Gastroesophageal sphincter (tissue), 4 donors: ENCODE measurements around the gene NOD1. TPM values are rescaled to one million over a fixed set of nuclear protein-coding genes. Genes with fewer than 3 reads are reported as not detected.

Experiments
- ATAC-seq: fragments of 150-250 bp; one replicate; pipeline ENCODE4 v1.9.1; 2016; ENCODE audit warnings: mild to moderate bottlenecking, moderate library complexity
- H3K27ac ChIP-seq, 4 donors: fragments of 200-600 bp; sonication (generic) in 3 of 4; 1 replicate in 3 of 4; 2 replicates in 1 of 4; pipeline ENCODE4 v1.5.1; 2016 to 2019
- H3K27me3 ChIP-seq: fragments of 200-600 bp; sonication (generic); one replicate; pipeline ENCODE4 v1.5.1; 2019
- H3K36me3 ChIP-seq, 2 donors: fragments of 200-600 bp; sonication (generic); one replicate each; pipeline ENCODE4 v1.5.1; 2019; ENCODE audit warnings: control low read depth in 1 of 2
- H3K4me1 ChIP-seq, 3 donors: fragments of 200-600 bp; sonication (generic); 1 replicate in 2 of 3; 2 replicates in 1 of 3; pipeline ENCODE4 v1.5.1; 2016 to 2019; ENCODE audit warnings: control low read depth in 2 of 3
- H3K4me3 ChIP-seq, 2 donors: fragments of 200-600 bp; sonication (generic); one replicate each; pipeline ENCODE4 v1.5.1; 2019; ENCODE audit warnings: mild to moderate bottlenecking in 1 of 2, moderate library complexity in 1 of 2
- H3K9me3 ChIP-seq, 3 donors: fragments of 200-600 bp; sonication (generic); one replicate each; pipeline ENCODE4 v1.5.1; 2017 to 2019; ENCODE audit warnings: control low read depth in 2 of 3
- CTCF ChIP-seq, 4 experiments: fragments of 200-600 bp in 2 of 4; fragments of 450-650 bp in 2 of 4; sonication (generic) in 1 of 4; IDR thresholded peaks; one replicate each; pipeline ENCODE4 v1.5.1; 2017 to 2019; ENCODE audit warnings: antibody characterized with exemption in 4 of 4, mild to moderate bottlenecking in 2 of 4, moderate library complexity in 2 of 4
- EP300 ChIP-seq: sonication (generic); formaldehyde crosslinking; IDR thresholded peaks from one replicate; pipeline ENCODE4 v1.6.1; 2017; ENCODE audit warnings: antibody characterized with exemption, mild to moderate bottlenecking
- POLR2A ChIP-seq, 2 donors: fragments of 450-650 bp; IDR thresholded peaks; one replicate each; pipeline ENCODE4 v1.6.1; 2017; ENCODE audit warnings: antibody characterized with exemption in 2 of 2, mild to moderate bottlenecking in 2 of 2, moderate library complexity in 1 of 2
- POLR2AphosphoS5 ChIP-seq: sonication (generic); formaldehyde crosslinking; IDR thresholded peaks from one replicate; pipeline ENCODE4 v1.6.1; 2017; ENCODE audit warnings: antibody characterized with exemption
- WGBS, 2 donors: methylation state at CpG; one replicate each; pipeline ENCODE4 v1.1.5; 2018; ENCODE audit warnings: low coverage in 1 of 2; 5-methylcytosine and 5-hydroxymethylcytosine counted together
- total RNA-seq, 4 donors: library from RNA; depleted of rRNA; stranded (reverse); fragments of >200 nt; gene quantifications; one replicate each; pipeline ENCODE4 v1.1.0, GENCODE V29; 2016

Gene NOD1
- total RNA-seq, 4 donors from 2014 or later = 10.3 to 28.1 (median 16.9) TPM

- Histone ChIP-seq H3K27ac (no peak overlapping the region), H3K27me3 (no peaks in the 10 kb centered on the region), H3K36me3 (peaks cover 0 to 53% of the 10 kb centered on the region in 2 donors), H3K4me3 (no peak overlapping the region), H3K9me3 (no peaks in the 10 kb centered on the region), H3K4me1 (peaks cover 5 to 37% (median 14%) of the 10 kb centered on the region in 3 donors)
- no peak for TF ChIP-seq CTCF (IDR thresholded peaks at IDR 0.05)
- TF ChIP-seq POLR2A (IDR thresholded peaks at IDR 0.05) = no peak
- no peak for ATAC-seq
- 96 to 100% methylated on average over 4 of the region's 21 CpGs for WGBS, 2 donors
These were observed 40.6 kb downstream of the NOD1 start for GRCh38 chr7:30437823-30438574.

GRCh38 chr7:30436518-30436917 is 42.1 kb downstream of the NOD1 start:
- ATAC-seq = no peak
- no peak for TF ChIP-seq POLR2AphosphoS5
- no peak overlapping the region for H3K4me3 ChIP-seq
- H3K4me1 ChIP-seq = peaks cover 5 to 52% (median 25%) of the 10 kb centered on the region in 3 donors
- no peaks in the 10 kb centered on the region for H3K27me3 ChIP-seq
- H3K27ac ChIP-seq = no peak overlapping the region
- peaks cover 0 to 53% of the 10 kb centered on the region in 2 donors for H3K36me3 ChIP-seq
- WGBS, 2 donors = 100% methylated on average over 1 of the region's 1 CpG; no CpG with 5 or more reads in 1 of the 2 donors
- H3K9me3 ChIP-seq = no peaks in the 10 kb centered on the region

GRCh38 chr7:30436046-30436445 is 42.5 kb downstream of the NOD1 start:
- peaks cover 0 to 53% of the 10 kb centered on the region in 2 donors for H3K36me3 ChIP-seq

GRCh38 chr7:30434140-30434799 is 44.3 kb downstream of the NOD1 start:
- Histone ChIP-seq H3K27me3 (no peaks in the 10 kb centered on the region), H3K36me3 (peaks cover 0 to 64% of the 10 kb centered on the region in 2 donors), H3K4me1 (peaks cover 5 to 70% (median 34%) of the 10 kb centered on the region in 3 donors), H3K9me3 (no peaks in the 10 kb centered on the region), H3K27ac (peak overlapping the region in 3 of 4 donors; percentile 65 to 81 (median 80)), H3K4me3 (no peak overlapping the region)
- WGBS, 2 donors = 75 to 82% methylated on average over 6 of the region's 6 CpGs
- TF ChIP-seq CTCF (IDR thresholded peaks at IDR 0.05) = no peak
- no peak for TF ChIP-seq POLR2AphosphoS5
- TF ChIP-seq POLR2A (IDR thresholded peaks at IDR 0.05) = no peak
- TF ChIP-seq EP300 = no peak
- no peak for ATAC-seq

More at GRCh38 chr7:30436046-30436445, 42.5 kb downstream of the NOD1 start:
- Histone ChIP-seq H3K27me3 (no peaks in the 10 kb centered on the region), H3K4me3 (no peak overlapping the region), H3K9me3 (no peaks in the 10 kb centered on the region), H3K27ac (no peak overlapping the region), H3K4me1 (peaks cover 5 to 57% (median 25%) of the 10 kb centered on the region in 3 donors)
- no peak for TF ChIP-seq POLR2AphosphoS5
- no peak for TF ChIP-seq POLR2A (IDR thresholded peaks at IDR 0.05)
- no peak for TF ChIP-seq EP300
- no peak for TF ChIP-seq CTCF (IDR thresholded peaks at IDR 0.05)
- no peak for ATAC-seq
- WGBS, 2 donors = 53% methylated on average over 3 of the region's 7 CpGs; no CpG with 5 or more reads in 1 of the 2 donors

GRCh38 chr7:30433506-30433905 is 45.1 kb downstream of the NOD1 start:
- peaks cover 0 to 64% of the 10 kb centered on the region in 2 donors for H3K36me3 ChIP-seq
- ATAC-seq = no peak
- WGBS, 2 donors = 17 to 20% methylated on average over 1 of the region's 1 CpG
- peaks cover 5 to 74% (median 34%) of the 10 kb centered on the region in 3 donors for H3K4me1 ChIP-seq
- no peaks in the 10 kb centered on the region for H3K9me3 ChIP-seq
- H3K27ac ChIP-seq = peak overlapping the region; percentile 55 to 81 (median 72)
- H3K4me3 ChIP-seq = no peak overlapping the region
- H3K27me3 ChIP-seq = no peaks in the 10 kb centered on the region
- TF ChIP-seq EP300 (no peak), POLR2AphosphoS5 (no peak), POLR2A (IDR thresholded peaks at IDR 0.05) (no peak), CTCF (IDR thresholded peaks at IDR 0.05) (no peak)
